Left kidney (tissue), 2 donors: Measurements from ENCODE around the gene MMP25. TPM values are rescaled to one million over a fixed set of nuclear protein-coding genes. Genes with fewer than 3 reads are reported as not detected.
"Not testable (repeated sequence)": the region's sequence is repeated elsewhere in the genome, so short reads cannot be mapped to it uniquely, and the experiment has no call there.

Experiments
- DNase-seq: peaks from one replicate; pipeline ENCODE4 v3.0.0-alpha.2; 2013
- polyA plus RNA-seq: library from polyadenylated mRNA; unstranded; fragments of 120-200 nt; gene quantifications from one replicate; pipeline ENCODE4 v1.2.1, GENCODE V29; 2013; ENCODE audit not compliant: insufficient read length

MMP25 gene
- polyA plus RNA-seq, 1 donor: 1.7 TPM

GRCh38 chr16:3054965-3055733 lies 8.8 kb downstream of the MMP25 start:
- no peak for DNase-seq

- not testable (repeated sequence) for DNase-seq
These were observed 9.4 kb downstream of the MMP25 start for GRCh38 chr16:3055734-3056115.

DNA sequence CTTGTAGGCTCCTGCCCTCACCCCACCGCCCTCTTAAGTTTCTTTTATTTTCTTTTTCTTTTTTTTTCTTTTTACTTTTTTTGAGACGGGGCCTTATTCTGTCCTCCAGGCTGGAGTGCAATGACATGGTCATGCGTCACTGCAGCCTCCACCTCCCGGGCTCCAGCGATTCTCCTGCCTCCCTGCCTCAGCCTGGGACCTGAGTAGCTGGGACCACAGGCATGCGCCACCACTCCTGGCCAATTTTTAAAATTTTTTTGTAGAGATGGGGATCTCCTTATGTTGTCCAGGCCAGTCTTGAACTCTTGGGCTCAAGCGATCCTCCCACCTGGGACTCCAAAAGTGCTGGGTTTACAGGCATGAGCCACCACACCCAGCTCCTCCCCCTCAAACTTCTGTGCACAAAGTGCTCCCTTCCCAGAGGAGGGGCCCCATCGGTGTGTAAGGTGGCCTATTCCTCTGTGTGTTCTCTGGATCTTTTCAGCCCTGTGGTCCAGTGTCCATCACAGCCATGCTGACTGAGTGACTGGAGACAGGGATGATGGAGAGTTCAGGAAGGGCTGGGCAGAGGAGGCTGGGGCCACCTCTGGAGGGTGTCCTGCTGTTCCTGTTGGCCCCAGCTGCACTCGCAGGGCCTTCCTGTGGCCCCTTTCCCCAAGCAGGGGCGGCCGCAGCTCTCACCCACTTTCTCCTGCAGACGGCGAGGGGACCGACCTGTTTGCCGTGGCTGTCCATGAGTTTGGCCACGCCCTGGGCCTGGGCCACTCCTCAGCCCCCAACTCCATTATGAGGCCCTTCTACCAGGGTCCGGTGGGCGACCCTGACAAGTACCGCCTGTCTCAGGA lies 10.2 kb downstream of the MMP25 start:
- DNase-seq: no peak

- DNase-seq: no peak
These were observed 11.1 kb downstream of the MMP25 start for GRCh38 chr16:3057181-3058138.

GRCh38 chr16:3058139-3059030 lies 12.0 kb downstream of the MMP25 start:
- DNase-seq: peak; percentile 58

DNA sequence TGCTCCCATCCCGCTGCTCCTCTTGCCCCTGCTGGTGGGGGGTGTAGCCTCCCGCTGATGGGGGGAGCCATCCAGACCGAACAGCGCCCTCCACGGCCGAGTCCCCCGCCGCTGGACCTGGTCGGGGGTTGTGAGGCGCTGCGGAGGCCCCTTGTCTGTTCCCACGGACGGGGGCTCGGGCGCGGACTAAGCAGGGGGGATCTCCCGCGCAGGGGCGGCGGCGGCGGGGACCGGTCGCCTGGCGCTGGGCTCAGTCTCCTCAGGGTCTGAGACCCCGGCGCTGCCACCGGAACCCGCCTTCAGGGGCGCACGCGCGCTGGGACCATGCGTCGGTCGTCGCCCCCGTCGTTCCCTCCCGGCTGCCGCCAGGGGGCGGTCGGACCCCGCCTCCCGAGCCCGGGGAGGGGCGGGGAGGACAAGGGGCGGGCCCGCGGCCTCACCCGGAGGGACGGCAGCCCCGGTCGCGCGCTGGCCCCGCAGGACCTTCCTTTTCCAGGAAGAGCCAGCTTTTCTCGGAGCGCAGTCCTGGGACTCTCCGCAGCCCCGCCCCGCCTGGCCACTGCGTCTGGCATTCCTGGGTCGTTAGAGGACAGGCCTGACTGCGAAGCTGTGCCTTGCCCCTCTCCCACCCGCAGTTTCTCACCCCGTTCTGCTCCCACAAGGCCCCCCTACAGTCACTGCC lies 12.8 kb downstream of the MMP25 start:
- peak; percentile 88 for DNase-seq

DNA sequence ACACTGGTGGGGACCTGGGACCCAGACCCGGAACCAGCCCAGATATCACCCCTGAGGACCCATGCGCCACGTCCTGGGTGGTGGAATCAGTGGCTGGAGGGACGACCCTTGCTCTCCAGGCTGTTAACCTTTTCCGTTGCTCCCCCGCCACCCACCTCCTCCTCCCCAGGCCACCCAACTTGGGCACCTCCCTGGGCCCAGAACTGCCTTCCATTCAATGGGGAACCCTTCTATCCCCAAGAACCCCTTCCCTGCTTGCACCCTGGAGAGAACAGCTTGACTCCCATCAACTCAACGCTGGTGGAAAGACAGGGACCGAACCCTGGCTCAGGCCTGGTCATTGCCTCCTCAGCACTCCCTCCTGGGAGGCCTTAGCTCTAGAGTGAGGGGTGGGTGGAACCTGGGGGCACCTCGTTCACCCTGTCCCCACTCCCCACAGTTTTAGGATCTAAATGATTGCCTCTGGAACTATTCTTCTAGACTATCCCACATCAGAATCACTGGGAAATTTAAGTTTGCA lies 13.4 kb downstream of the MMP25 start:
- DNase-seq: no peak

DNA sequence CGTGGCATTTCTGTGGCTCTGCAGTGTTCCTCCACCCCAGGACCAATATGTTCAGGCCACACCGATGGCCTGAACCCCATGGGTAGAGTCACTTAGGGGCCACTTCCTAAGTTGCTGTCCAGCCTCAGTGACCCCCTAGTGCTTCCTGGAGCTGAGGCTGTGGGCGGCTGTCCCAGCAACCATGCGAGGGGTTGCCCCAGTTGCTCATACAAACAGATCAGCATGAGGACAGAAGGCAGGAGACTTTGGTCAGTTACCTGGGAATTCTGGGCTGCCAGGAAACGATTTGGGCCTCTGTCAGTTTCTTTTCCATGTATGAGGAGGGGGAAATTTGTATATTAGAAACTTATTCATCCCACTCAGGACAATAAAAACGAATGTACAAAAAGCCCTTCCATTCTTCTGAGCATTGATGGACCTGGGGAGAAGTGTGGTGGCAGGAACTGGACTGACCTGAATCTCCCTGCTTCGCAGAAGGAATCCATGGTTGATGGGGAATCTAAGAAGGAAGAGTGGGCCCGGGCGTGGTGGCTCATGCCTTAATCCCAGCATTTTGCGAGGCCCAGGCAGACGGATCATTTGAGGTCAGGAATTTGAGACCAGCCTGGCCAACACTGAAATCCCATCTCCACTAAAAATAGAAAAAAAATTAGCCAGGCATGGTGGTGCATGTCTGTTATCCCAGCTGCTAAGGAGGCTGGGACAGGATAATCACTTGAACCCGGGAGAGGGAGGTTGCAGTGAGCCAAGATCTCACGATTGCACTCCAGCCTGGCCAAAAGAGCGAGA lies 14.2 kb downstream of the MMP25 start:
- DNase-seq: no peak

DNA sequence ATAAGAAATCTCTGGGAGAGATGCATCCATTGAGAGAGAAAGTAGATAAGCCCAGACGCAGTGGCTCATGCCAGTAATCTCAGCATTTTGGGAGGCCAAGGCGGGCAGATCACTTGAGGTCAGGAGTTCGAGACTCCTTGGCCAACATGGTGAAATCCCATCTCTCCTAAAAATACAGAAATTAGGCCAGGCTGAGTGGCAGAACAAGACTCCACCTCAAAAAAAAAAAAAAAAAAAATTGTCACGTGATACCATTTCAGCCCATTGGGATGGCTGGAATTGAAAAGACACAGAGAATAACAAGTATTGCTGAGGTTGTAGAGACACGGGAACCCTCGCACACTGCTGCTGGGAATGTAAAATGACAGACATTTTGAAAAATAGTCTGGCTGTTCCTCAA lies 16.2 kb downstream of the MMP25 start:
- no peak for DNase-seq

- no peak for DNase-seq
These were observed 17.4 kb downstream of the MMP25 start for GRCh38 chr16:3063625-3064386.

- DNase-seq: no peak
These were observed 18.8 kb downstream of the MMP25 start, which contains the start of gene IL32 for GRCh38 chr16:3065069-3065741. TSS of gene IL32 (plus strand) at chr16:3065640. CDS start at chr16:3065812, 172 bp downstream.

- DNase-seq: no peak
These were observed 19.5 kb downstream of the MMP25 start for GRCh38 chr16:3065742-3066439.

DNA sequence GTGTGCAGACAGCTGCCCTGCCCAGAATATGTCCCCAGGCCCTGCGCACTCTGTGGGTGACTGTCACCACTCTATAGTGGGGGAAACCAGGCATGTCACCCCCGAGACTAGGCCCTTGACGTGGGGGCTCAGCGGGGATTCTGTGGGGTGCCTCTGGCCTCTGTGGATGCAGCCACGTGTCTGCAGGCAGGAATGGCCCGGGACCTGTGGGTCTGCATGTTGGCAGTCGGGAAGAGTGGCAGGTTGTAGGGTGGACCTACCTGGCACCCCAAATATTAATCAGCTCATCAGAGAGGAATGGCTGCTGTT lies 20.0 kb downstream of the MMP25 start:
- no peak for DNase-seq

- no peak for DNase-seq
These were observed 22.1 kb downstream of the MMP25 start for GRCh38 chr16:3068487-3068886.

DNA sequence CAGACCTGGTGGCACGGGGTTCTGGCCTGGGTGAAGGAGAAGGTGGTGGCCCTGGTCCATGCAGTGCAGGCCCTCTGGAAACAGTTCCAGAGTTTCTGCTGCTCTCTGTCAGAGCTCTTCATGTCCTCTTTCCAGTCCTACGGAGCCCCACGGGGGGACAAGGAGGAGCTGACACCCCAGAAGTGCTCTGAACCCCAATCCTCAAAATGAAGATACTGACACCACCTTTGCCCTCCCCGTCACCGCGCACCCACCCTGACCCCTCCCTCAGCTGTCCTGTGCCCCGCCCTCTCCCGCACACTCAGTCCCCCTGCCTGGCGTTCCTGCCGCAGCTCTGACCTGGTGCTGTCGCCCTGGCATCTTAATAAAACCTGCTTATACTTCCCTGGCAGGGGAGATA lies 22.8 kb downstream of the MMP25 start:
- DNase-seq: not testable (repeated sequence)

- DNase-seq: no peak
These were observed 24.3 kb downstream of the MMP25 start for GRCh38 chr16:3070608-3071111.

- DNase-seq: no peak
These were observed 25.3 kb downstream of the MMP25 start for GRCh38 chr16:3071655-3072054.
